ENCODE data around the gene TBATA.

Gene TBATA

GRCh38 chr10:70830164-70830563 is 45.0 kb upstream of the TBATA start:
- Histone ChIP-seq H3K9me2 (ENCODE audit: low read depth, low read length) (no peaks in the 10 kb centered on the region), H3F3A (ENCODE audit: insufficient read depth, low read length) (no peaks in the 10 kb centered on the region), H3K79me2 (ENCODE audit: insufficient read depth, low read length) (no peaks in the 10 kb centered on the region), H3K27me3 (ENCODE audit: insufficient read depth, low read length) (no peaks in the 10 kb centered on the region), H3K36me3 (ENCODE audit: insufficient read depth, low read length) (0 out of 2 replicates have a peak, but pooled peaks cover 4% of the 10 kb centered on the region), H3K4me3 (ENCODE audit: low read depth, low read length, poor library complexity, severe bottlenecking) (no peak overlapping the region), H3K27ac (ENCODE audit: low read depth, low read length, poor library complexity, severe bottlenecking) (no peak overlapping the region), H3K4me1 (ENCODE audit: insufficient read depth, low read length, severe bottlenecking) (no peaks in the 10 kb centered on the region), H4K20me1 (ENCODE audit: insufficient read depth, low read length) (no peaks in the 10 kb centered on the region), H3K9ac (ENCODE audit: low read length) (no peak overlapping the region), H2AFZ (ENCODE audit: low read length) (no peak overlapping the region), H3K4me2 (ENCODE audit: low read length) (no peak overlapping the region), H3K9me3 (ENCODE audit: low read length) (no peaks in the 10 kb centered on the region)
- TF ChIP-seq CTCF (IDR thresholded peaks at IDR 0.05; ENCODE audit: low read length) (no peak), EZH2 (IDR thresholded peaks at IDR 0.05; ENCODE audit: borderline replicate concordance, low read length) (no peak)

DNA sequence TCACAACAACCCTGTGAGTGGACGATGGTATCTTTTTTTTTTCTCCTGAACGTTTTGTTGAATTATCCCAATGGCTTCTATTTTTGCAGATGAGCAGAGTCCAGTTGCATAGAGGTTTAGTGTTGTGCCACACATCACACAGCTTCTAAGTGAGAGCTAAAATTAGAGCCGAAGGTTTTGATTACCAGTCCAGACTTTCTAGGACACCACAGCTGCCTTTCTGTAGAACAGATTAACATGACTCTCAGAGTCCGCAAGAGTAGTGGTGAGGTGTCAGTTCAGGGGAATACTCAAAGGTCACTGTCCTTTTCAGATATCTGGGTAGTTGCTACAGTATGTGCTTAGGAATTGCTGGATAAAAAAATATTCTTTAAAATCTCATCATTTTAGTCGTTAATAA is 44.4 kb upstream of the TBATA start:
- Histone ChIP-seq H3K9me2 (ENCODE audit: low read depth, low read length) (no peaks in the 10 kb centered on the region), H3K27ac (ENCODE audit: low read depth, low read length, poor library complexity, severe bottlenecking) (no peak overlapping the region), H3K4me2 (ENCODE audit: low read length) (no peak overlapping the region), H2AFZ (ENCODE audit: low read length) (no peak overlapping the region), H4K20me1 (ENCODE audit: insufficient read depth, low read length) (no peaks in the 10 kb centered on the region), H3F3A (ENCODE audit: insufficient read depth, low read length) (no peaks in the 10 kb centered on the region), H3K27me3 (ENCODE audit: insufficient read depth, low read length) (no peaks in the 10 kb centered on the region), H3K9ac (ENCODE audit: low read length) (no peak overlapping the region), H3K9me3 (ENCODE audit: low read length) (no peaks in the 10 kb centered on the region), H3K4me1 (ENCODE audit: insufficient read depth, low read length, severe bottlenecking) (no peaks in the 10 kb centered on the region), H3K36me3 (ENCODE audit: insufficient read depth, low read length) (0 out of 2 replicates have a peak, but pooled peaks cover 4% of the 10 kb centered on the region), H3K4me3 (ENCODE audit: low read depth, low read length, poor library complexity, severe bottlenecking) (no peak overlapping the region), H3K79me2 (ENCODE audit: insufficient read depth, low read length) (no peaks in the 10 kb centered on the region)
- TF ChIP-seq CTCF (IDR thresholded peaks at IDR 0.05; ENCODE audit: low read length): no peak
- no peak for TF ChIP-seq EZH2 (IDR thresholded peaks at IDR 0.05; ENCODE audit: borderline replicate concordance, low read length)

DNA sequence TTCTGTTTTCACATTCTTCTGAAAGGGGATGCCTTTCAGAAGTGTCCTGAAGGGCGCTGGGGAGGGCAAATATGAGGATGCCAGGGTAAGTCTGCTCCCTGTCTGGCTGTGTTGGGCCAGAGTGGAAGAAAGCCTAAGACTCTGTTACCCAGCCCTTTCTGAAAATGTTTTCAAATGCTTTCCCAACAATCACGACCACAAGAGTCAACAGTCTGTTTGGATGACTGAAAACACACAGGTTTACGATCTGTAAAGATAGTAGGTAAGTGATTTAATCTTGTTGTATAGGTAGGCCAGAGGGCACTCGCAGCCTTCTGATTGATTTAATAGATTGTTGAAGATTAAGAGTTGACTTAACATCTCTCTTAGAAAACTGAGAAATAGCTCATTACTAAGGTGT is 43.7 kb upstream of the TBATA start:
- Histone ChIP-seq H3K27me3 (ENCODE audit: insufficient read depth, low read length) (no peaks in the 10 kb centered on the region), H3K4me1 (ENCODE audit: insufficient read depth, low read length, severe bottlenecking) (no peaks in the 10 kb centered on the region), H3K4me3 (ENCODE audit: low read depth, low read length, poor library complexity, severe bottlenecking) (no peak overlapping the region), H3K36me3 (ENCODE audit: insufficient read depth, low read length) (0 out of 2 replicates have a peak, but pooled peaks cover 4% of the 10 kb centered on the region), H3K27ac (ENCODE audit: low read depth, low read length, poor library complexity, severe bottlenecking) (no peak overlapping the region), H4K20me1 (ENCODE audit: insufficient read depth, low read length) (no peaks in the 10 kb centered on the region), H3F3A (ENCODE audit: insufficient read depth, low read length) (no peaks in the 10 kb centered on the region), H3K9me3 (ENCODE audit: low read length) (no peaks in the 10 kb centered on the region), H3K9ac (ENCODE audit: low read length) (no peak overlapping the region), H3K79me2 (ENCODE audit: insufficient read depth, low read length) (no peaks in the 10 kb centered on the region), H2AFZ (ENCODE audit: low read length) (no peak overlapping the region), H3K9me2 (ENCODE audit: low read depth, low read length) (no peaks in the 10 kb centered on the region), H3K4me2 (ENCODE audit: low read length) (no peak overlapping the region)
- TF ChIP-seq CTCF (IDR thresholded peaks at IDR 0.05; ENCODE audit: low read length) (no peak), EZH2 (IDR thresholded peaks at IDR 0.05; ENCODE audit: borderline replicate concordance, low read length) (no peak)

All from OCI-LY1 (cell line).